Measurements from ENCODE around the gene ZNF791.

ZNF791 gene

GRCh38 chr19:12597594-12597993 is 13.1 kb upstream of the ZNF791 start:
- H3K9me3 ChIP-seq (ENCODE audit: severe bottlenecking), result no peaks in the 10 kb centered on the region
- peaks cover 4% of the 10 kb centered on the region for H3K36me3 ChIP-seq (ENCODE audit: low read depth)
- DNase-seq (ENCODE audit: low spot score), result no peak
- no peak for ATAC-seq (ENCODE audit: low read depth)
- no peak for TF ChIP-seq CTCF (IDR thresholded peaks at IDR 0.05; ENCODE audit: poor library complexity, severe bottlenecking)
- no peak overlapping the region for H3K4me3 ChIP-seq (ENCODE audit: severe bottlenecking)
- H3K4me1 ChIP-seq (ENCODE audit: insufficient read depth, poor library complexity, severe bottlenecking), result no peaks in the 10 kb centered on the region
- no peaks in the 10 kb centered on the region for H3K27me3 ChIP-seq (ENCODE audit: insufficient read depth, poor library complexity, severe bottlenecking)
- H3K27ac ChIP-seq (ENCODE audit: poor library complexity, severe bottlenecking), result no peak overlapping the region

DNA sequence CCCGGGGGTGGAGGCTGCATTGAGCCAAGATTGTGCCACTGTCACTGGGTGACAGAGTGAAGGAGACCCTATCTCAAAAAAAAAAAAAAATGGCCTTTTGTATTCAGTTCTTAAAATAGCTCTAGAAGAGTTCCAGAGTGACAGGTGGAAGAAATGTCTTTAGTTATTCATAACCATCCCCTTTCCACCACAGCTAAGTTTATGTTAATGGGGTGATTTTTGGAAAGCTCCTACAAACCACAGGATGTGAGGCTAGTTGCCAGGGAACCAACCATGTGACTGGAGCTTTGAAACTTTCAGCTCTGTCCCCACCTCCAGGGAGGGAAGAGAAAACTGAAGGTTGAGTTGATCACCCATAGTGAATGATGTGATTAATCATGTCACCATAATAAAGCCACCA is 7.0 kb upstream of the ZNF791 start:
- no peak for ATAC-seq (ENCODE audit: low read depth)
- H3K36me3 ChIP-seq (ENCODE audit: low read depth), result peaks cover 28% of the 10 kb centered on the region

GRCh38 chr19:12606796-12607195 is 3.9 kb upstream of the ZNF791 start:
- peaks cover 30% of the 10 kb centered on the region for H3K36me3 ChIP-seq (ENCODE audit: low read depth)
- H3K9me3 ChIP-seq (ENCODE audit: severe bottlenecking), result no peaks in the 10 kb centered on the region
- no peaks in the 10 kb centered on the region for H3K27me3 ChIP-seq (ENCODE audit: insufficient read depth, poor library complexity, severe bottlenecking)
- H3K4me1 ChIP-seq (ENCODE audit: insufficient read depth, poor library complexity, severe bottlenecking), result no peaks in the 10 kb centered on the region
- ATAC-seq (ENCODE audit: low read depth), result no peak
- DNase-seq (ENCODE audit: low spot score), result no peak
- H3K27ac ChIP-seq (ENCODE audit: poor library complexity, severe bottlenecking), result no peak overlapping the region
- no peak for TF ChIP-seq CTCF (IDR thresholded peaks at IDR 0.05; ENCODE audit: poor library complexity, severe bottlenecking)
- H3K4me3 ChIP-seq (ENCODE audit: severe bottlenecking), result no peak overlapping the region

More for the DNA sequence above, 7.0 kb upstream of the ZNF791 start:
- H3K27ac ChIP-seq (ENCODE audit: poor library complexity, severe bottlenecking), result no peak overlapping the region
- TF ChIP-seq CTCF (IDR thresholded peaks at IDR 0.05; ENCODE audit: poor library complexity, severe bottlenecking), result no peak
- H3K9me3 ChIP-seq (ENCODE audit: severe bottlenecking), result no peaks in the 10 kb centered on the region
- H3K4me1 ChIP-seq (ENCODE audit: insufficient read depth, poor library complexity, severe bottlenecking), result no peaks in the 10 kb centered on the region
- DNase-seq (ENCODE audit: low spot score), result no peak
- no peaks in the 10 kb centered on the region for H3K27me3 ChIP-seq (ENCODE audit: insufficient read depth, poor library complexity, severe bottlenecking)
- H3K4me3 ChIP-seq (ENCODE audit: severe bottlenecking), result no peak overlapping the region

- DNase-seq (ENCODE audit: low spot score) (no peak), ATAC-seq (ENCODE audit: low read depth) (no peak)
- H3K9me3 ChIP-seq (ENCODE audit: severe bottlenecking), result no peaks in the 10 kb centered on the region
- H3K4me1 ChIP-seq (ENCODE audit: insufficient read depth, poor library complexity, severe bottlenecking), result no peaks in the 10 kb centered on the region
- H3K4me3 ChIP-seq (ENCODE audit: severe bottlenecking), result no peak overlapping the region
- no peaks in the 10 kb centered on the region for H3K27me3 ChIP-seq (ENCODE audit: insufficient read depth, poor library complexity, severe bottlenecking)
- H3K27ac ChIP-seq (ENCODE audit: poor library complexity, severe bottlenecking), result no peak overlapping the region
- H3K36me3 ChIP-seq (ENCODE audit: low read depth), result peaks cover 36% of the 10 kb centered on the region
- TF ChIP-seq CTCF (IDR thresholded peaks at IDR 0.05; ENCODE audit: poor library complexity, severe bottlenecking), result no peak
Observed at GRCh38 chr19:12607631-12608030, 3.1 kb upstream of the ZNF791 start.

- TF ChIP-seq CTCF (IDR thresholded peaks at IDR 0.05; ENCODE audit: poor library complexity, severe bottlenecking), result no peak
- peaks cover 58% of the 10 kb centered on the region for H3K36me3 ChIP-seq (ENCODE audit: low read depth)
- ATAC-seq (ENCODE audit: low read depth) (peak; percentile 69), DNase-seq (ENCODE audit: low spot score) (peak; percentile 64)
- H3K27me3 ChIP-seq (ENCODE audit: insufficient read depth, poor library complexity, severe bottlenecking), result no peaks in the 10 kb centered on the region
- H3K4me1 ChIP-seq (ENCODE audit: insufficient read depth, poor library complexity, severe bottlenecking), result no peaks in the 10 kb centered on the region
- no peaks in the 10 kb centered on the region for H3K9me3 ChIP-seq (ENCODE audit: severe bottlenecking)
- H3K27ac ChIP-seq (ENCODE audit: poor library complexity, severe bottlenecking), result peak overlapping the region; percentile 77
- H3K4me3 ChIP-seq (ENCODE audit: severe bottlenecking), result peak overlapping the region; percentile 94
Observed at GRCh38 chr19:12611361-12611699, 610 bp downstream of the ZNF791 start.

Measured in RWPE2 (cell line).